K562 (cell line): ENCODE measurements around the gene ROPN1.

Source experiments
- EGR1 ChIP-seq: fragments of 450-650 bp; conservative IDR thresholded peaks from 2 replicates; pipeline ENCODE4 v1.6.1; 2017; ENCODE audit warnings: mild to moderate bottlenecking
- ETV5 ChIP-seq: sonication (generic); formaldehyde crosslinking; IDR thresholded peaks from 2 replicates; pipeline ENCODE4 v1.4.0; 2020; ENCODE audit warnings: low read depth, mild to moderate bottlenecking, missing genetic modification reagents
- MXD1 ChIP-seq: fragments of 250-450 bp; sonication (Bioruptor Pico); IDR thresholded peaks from 2 replicates; pipeline ENCODE4 v1.8.0; 2021; ENCODE audit warnings: borderline replicate concordance, mild to moderate bottlenecking, moderate library complexity; ENCODE audit not compliant: poor library complexity, severe bottlenecking
- NKRF ChIP-seq: fragments of 450-650 bp; IDR thresholded peaks from 2 replicates; pipeline ENCODE4 v1.6.1; 2016; ENCODE audit warnings: borderline replicate concordance
- RERE ChIP-seq: sonication (generic); formaldehyde crosslinking; IDR thresholded peaks from 2 replicates; pipeline ENCODE4 v1.8.0; 2023; ENCODE audit warnings: missing genetic modification reagents, mild to moderate bottlenecking, borderline replicate concordance
- ZEB2 ChIP-seq: fragments of 450-650 bp; IDR thresholded peaks from 2 replicates; pipeline ENCODE4 v1.6.1; 2016
- ZNF253 ChIP-seq: fragments of 250-450 bp; sonication (Bioruptor Pico); conservative IDR thresholded peaks from 2 replicates; pipeline ENCODE4 v1.6.1; 2021; ENCODE audit warnings: mild to moderate bottlenecking
- TF ChIP-seq, protein P1 (sequence below): fragments of 200-600 bp; sonication (generic); IDR thresholded peaks from one replicate; pipeline ENCODE4 v1.6.1; 2012; ENCODE audit warnings: mild to moderate bottlenecking, low read depth, low read length, inconsistent platforms

GRCh38 chr3:123939706-123940105 is 52.2 kb downstream of the ROPN1 start:
- TF ChIP-seq ZEB2 (no peak), NKRF (no peak), MXD1 (CRISPR knock-in tag) (no peak), ZNF253 (CRISPR knock-in tag) (no peak), EGR1 (no peak), RERE (CRISPR knock-in tag) (no peak), ETV5 (CRISPR knock-in tag) (no peak)
- TF ChIP-seq, protein P1, sequence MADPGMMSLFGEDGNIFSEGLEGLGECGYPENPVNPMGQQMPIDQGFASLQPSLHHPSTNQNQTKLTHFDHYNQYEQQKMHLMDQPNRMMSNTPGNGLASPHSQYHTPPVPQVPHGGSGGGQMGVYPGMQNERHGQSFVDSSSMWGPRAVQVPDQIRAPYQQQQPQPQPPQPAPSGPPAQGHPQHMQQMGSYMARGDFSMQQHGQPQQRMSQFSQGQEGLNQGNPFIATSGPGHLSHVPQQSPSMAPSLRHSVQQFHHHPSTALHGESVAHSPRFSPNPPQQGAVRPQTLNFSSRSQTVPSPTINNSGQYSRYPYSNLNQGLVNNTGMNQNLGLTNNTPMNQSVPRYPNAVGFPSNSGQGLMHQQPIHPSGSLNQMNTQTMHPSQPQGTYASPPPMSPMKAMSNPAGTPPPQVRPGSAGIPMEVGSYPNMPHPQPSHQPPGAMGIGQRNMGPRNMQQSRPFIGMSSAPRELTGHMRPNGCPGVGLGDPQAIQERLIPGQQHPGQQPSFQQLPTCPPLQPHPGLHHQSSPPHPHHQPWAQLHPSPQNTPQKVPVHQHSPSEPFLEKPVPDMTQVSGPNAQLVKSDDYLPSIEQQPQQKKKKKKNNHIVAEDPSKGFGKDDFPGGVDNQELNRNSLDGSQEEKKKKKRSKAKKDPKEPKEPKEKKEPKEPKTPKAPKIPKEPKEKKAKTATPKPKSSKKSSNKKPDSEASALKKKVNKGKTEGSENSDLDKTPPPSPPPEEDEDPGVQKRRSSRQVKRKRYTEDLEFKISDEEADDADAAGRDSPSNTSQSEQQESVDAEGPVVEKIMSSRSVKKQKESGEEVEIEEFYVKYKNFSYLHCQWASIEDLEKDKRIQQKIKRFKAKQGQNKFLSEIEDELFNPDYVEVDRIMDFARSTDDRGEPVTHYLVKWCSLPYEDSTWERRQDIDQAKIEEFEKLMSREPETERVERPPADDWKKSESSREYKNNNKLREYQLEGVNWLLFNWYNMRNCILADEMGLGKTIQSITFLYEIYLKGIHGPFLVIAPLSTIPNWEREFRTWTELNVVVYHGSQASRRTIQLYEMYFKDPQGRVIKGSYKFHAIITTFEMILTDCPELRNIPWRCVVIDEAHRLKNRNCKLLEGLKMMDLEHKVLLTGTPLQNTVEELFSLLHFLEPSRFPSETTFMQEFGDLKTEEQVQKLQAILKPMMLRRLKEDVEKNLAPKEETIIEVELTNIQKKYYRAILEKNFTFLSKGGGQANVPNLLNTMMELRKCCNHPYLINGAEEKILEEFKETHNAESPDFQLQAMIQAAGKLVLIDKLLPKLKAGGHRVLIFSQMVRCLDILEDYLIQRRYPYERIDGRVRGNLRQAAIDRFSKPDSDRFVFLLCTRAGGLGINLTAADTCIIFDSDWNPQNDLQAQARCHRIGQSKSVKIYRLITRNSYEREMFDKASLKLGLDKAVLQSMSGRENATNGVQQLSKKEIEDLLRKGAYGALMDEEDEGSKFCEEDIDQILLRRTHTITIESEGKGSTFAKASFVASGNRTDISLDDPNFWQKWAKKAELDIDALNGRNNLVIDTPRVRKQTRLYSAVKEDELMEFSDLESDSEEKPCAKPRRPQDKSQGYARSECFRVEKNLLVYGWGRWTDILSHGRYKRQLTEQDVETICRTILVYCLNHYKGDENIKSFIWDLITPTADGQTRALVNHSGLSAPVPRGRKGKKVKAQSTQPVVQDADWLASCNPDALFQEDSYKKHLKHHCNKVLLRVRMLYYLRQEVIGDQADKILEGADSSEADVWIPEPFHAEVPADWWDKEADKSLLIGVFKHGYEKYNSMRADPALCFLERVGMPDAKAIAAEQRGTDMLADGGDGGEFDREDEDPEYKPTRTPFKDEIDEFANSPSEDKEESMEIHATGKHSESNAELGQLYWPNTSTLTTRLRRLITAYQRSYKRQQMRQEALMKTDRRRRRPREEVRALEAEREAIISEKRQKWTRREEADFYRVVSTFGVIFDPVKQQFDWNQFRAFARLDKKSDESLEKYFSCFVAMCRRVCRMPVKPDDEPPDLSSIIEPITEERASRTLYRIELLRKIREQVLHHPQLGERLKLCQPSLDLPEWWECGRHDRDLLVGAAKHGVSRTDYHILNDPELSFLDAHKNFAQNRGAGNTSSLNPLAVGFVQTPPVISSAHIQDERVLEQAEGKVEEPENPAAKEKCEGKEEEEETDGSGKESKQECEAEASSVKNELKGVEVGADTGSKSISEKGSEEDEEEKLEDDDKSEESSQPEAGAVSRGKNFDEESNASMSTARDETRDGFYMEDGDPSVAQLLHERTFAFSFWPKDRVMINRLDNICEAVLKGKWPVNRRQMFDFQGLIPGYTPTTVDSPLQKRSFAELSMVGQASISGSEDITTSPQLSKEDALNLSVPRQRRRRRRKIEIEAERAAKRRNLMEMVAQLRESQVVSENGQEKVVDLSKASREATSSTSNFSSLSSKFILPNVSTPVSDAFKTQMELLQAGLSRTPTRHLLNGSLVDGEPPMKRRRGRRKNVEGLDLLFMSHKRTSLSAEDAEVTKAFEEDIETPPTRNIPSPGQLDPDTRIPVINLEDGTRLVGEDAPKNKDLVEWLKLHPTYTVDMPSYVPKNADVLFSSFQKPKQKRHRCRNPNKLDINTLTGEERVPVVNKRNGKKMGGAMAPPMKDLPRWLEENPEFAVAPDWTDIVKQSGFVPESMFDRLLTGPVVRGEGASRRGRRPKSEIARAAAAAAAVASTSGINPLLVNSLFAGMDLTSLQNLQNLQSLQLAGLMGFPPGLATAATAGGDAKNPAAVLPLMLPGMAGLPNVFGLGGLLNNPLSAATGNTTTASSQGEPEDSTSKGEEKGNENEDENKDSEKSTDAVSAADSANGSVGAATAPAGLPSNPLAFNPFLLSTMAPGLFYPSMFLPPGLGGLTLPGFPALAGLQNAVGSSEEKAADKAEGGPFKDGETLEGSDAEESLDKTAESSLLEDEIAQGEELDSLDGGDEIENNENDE = no peak
